OCI-LY7 (cell line): ENCODE results near the gene TYMP. TPM values are rescaled to one million over a fixed set of nuclear protein-coding genes. Genes with fewer than 3 reads are reported as not detected.

Experiments
- Bru-seq: library from RNA; stranded (reverse); fragments of 400-500 nt; gene quantifications from one replicate; lab custom pipeline; 2021; lab: Mats Ljungman, UMichigan
- BruChase-seq, 2 experiments: library from RNA; stranded (reverse); fragments of 400-500 nt; gene quantifications; one replicate each; lab custom pipeline; 2021; lab: Mats Ljungman, UMichigan
- BruUV-seq: library from RNA; stranded (reverse); fragments of 400-500 nt; replicated peaks from 2 replicates; lab custom pipeline; 2021; lab: Mats Ljungman, UMichigan
- CTCF ChIA-PET: fragments of 300-600 bp; sonication (Branson Sonifier 250); formaldehyde crosslinking; loops from one replicate; lab custom pipeline; 2022; ENCODE audit warnings: antibody characterized with exemption; ENCODE audit not compliant: unreplicated experiment; lab: Charles Lee
- POLR2A ChIA-PET: fragments of 300-600 bp; sonication (Branson Sonifier 250); formaldehyde crosslinking; loops from one replicate; lab custom pipeline; 2022; ENCODE audit warnings: antibody characterized with exemption; lab: Charles Lee
- DNase-seq: peaks from one replicate; pipeline ENCODE4 v3.0.0-alpha.2; 2015; ENCODE audit warnings: low spot score
- H2AFZ ChIP-seq: fragments of 200-600 bp; sonication (generic), shearing (Covaris generic); 2 replicates; pipeline ENCODE4 v1.6.1; 2014; ENCODE audit warnings: mild to moderate bottlenecking, antibody characterized with exemption, low read length, moderate library complexity
- H3K27ac ChIP-seq: fragments of 200-600 bp; sonication (generic); 2 replicates; pipeline ENCODE4 v1.5.1; 2014; ENCODE audit warnings: mixed run types, low read depth, mild to moderate bottlenecking, moderate library complexity, low read length, inconsistent platforms; ENCODE audit not compliant: poor library complexity, severe bottlenecking
- H3K36me3 ChIP-seq: fragments of 200-600 bp; sonication (generic); 2 replicates; pipeline ENCODE4 v1.6.1; 2014; ENCODE audit warnings: mild to moderate bottlenecking, antibody characterized with exemption, low read length, moderate library complexity, mixed read lengths; ENCODE audit not compliant: insufficient read depth
- H3K4me1 ChIP-seq: fragments of 200-600 bp; sonication (generic); 2 replicates; pipeline ENCODE4 v1.5.1; 2014; ENCODE audit warnings: mild to moderate bottlenecking, low read length; ENCODE audit not compliant: insufficient read depth, poor library complexity, severe bottlenecking
- H3K4me2 ChIP-seq: fragments of 200-600 bp; sonication (generic); 2 replicates; pipeline ENCODE4 v1.6.1; 2014; ENCODE audit warnings: mild to moderate bottlenecking, low read length
- H3K4me3 ChIP-seq: fragments of 200-600 bp; sonication (generic); 2 replicates; pipeline ENCODE4 v1.5.1; 2014; ENCODE audit warnings: mild to moderate bottlenecking, low read depth, low read length; ENCODE audit not compliant: poor library complexity, severe bottlenecking
- H3K79me2 ChIP-seq: fragments of 200-600 bp; sonication (generic); 2 replicates; pipeline ENCODE4 v1.6.1; 2016; ENCODE audit warnings: low read depth, mild to moderate bottlenecking, low read length, moderate library complexity, mixed read lengths; ENCODE audit not compliant: insufficient read depth
- H3K9me2 ChIP-seq: fragments of 200-600 bp; sonication (generic); 2 replicates; pipeline ENCODE4 v1.6.1; 2016; ENCODE audit warnings: mild to moderate bottlenecking, low read length, mixed read lengths; ENCODE audit not compliant: insufficient read depth
- H3K9me3 ChIP-seq: fragments of 200-600 bp; sonication (generic); 2 replicates; pipeline ENCODE4 v1.6.1; 2014; ENCODE audit warnings: mild to moderate bottlenecking, mixed run types, low read length, mixed read lengths
- H4K20me1 ChIP-seq: fragments of 200-600 bp; sonication (generic); 2 replicates; pipeline ENCODE4 v1.6.1; 2014; ENCODE audit warnings: mild to moderate bottlenecking, antibody characterized with exemption, low read length, moderate library complexity, mixed read lengths; ENCODE audit not compliant: insufficient read depth
- CTCF ChIP-seq: fragments of 200-600 bp; sonication (generic); conservative IDR thresholded peaks from 2 replicates; pipeline ENCODE4 v1.5.1; 2014; ENCODE audit warnings: mild to moderate bottlenecking, antibody characterized with exemption, low read length, moderate library complexity, mixed read lengths
- EZH2phosphoT487 ChIP-seq: fragments of 200-600 bp; sonication (generic); IDR thresholded peaks from 2 replicates; pipeline ENCODE4 v1.6.1; 2018; ENCODE audit warnings: low read depth, borderline replicate concordance, mild to moderate bottlenecking, mixed run types, antibody characterized with exemption, low read length, moderate library complexity, mixed read lengths
- intact Hi-C: fragments of 100-400 bp; cut with micrococcal nuclease; formaldehyde crosslinking; loops from one replicate; pipeline ENCODE4 v1.10.0; 2022; ENCODE audit not compliant: unreplicated experiment
- long read RNA-seq: library from polyadenylated mRNA; stranded (forward); transcript quantifications from one replicate; pipeline ENCODE4 v2.0.0, GENCODE V29; 2022
- total RNA-seq, 2 experiments: library from RNA; depleted of rRNA in 1 of 2; stranded (reverse); fragments of >200 nt in 1 of 2; shearing (Covaris generic) in 1 of 2; gene quantifications; 2 replicates each; pipeline ENCODE4 v1.2.3, GENCODE V29; 2014 to 2022

TYMP gene, protein sequence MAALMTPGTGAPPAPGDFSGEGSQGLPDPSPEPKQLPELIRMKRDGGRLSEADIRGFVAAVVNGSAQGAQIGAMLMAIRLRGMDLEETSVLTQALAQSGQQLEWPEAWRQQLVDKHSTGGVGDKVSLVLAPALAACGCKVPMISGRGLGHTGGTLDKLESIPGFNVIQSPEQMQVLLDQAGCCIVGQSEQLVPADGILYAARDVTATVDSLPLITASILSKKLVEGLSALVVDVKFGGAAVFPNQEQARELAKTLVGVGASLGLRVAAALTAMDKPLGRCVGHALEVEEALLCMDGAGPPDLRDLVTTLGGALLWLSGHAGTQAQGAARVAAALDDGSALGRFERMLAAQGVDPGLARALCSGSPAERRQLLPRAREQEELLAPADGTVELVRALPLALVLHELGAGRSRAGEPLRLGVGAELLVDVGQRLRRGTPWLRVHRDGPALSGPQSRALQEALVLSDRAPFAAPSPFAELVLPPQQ
- total RNA-seq (2014; rRNA removed; shearing (Covaris generic)) (3.9 and 6.3 TPM in 2 replicates), total RNA-seq (2022) (3.8 and 4.0 TPM in 2 replicates), Bru-seq, nascent RNA (percentile 24 among the genes with signal in this experiment), BruChase-seq, experiment 1, labeled RNA remaining after a 6-hour chase (percentile 36 among the genes with signal in this experiment), BruChase-seq, experiment 2, labeled RNA remaining after a 2-hour chase (percentile 37 among the genes with signal in this experiment)
- long read RNA-seq, partial matches to known transcripts = 8 of 50 reads
- long read RNA-seq, other reads (novel, unspliced or antisense) = 38 of 50 reads

DNA sequence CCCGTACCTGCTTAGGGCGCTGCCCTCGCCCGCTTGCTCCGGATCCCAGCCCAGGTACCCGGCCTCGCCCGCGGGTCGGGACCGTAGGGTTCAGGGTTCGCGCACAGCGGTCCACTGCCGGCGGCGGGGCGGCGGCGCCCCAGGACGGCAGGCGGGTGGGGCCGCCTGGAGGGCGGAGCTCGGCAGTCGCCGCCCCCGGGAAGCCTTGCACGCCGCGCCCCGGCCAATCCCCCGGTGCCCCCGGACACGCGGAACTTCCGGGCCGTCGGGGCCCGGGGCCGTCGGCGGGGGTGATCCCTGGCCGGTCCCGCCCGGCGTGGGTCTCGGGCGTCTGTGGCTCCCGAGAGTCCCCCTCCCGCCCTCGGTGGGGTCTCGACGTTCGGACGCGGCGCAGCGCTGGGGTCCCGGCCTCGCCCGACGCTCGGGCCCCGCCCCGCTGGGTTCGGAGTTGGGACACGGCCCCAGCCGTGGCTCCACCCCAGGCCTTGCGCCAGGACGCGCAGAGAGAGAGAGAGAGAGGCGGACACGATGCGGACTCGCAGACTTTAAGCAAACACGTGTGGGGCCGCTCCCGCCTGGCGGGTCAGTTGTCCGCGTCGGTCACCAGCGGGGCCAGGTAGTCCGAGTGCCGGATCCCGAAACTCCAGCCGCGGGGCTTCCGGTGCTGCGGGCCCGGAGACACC is at the start of gene TYMP:
TSS of gene TYMP (minus strand) at position 116 of the 683 bp plus-strand sequence. CDS start 303 bp downstream, outside the sequence.
- peak within 1 kb of the TSS; percentile 53 for H3K27ac ChIP-seq
- TF ChIP-seq EZH2phosphoT487 = no peak
- no peak for TF ChIP-seq CTCF
- no TSS peak for BruUV-seq
- no peaks in the 10 kb centered on the region for H4K20me1 ChIP-seq
- H3K4me2 ChIP-seq = peak within 1 kb of the TSS; percentile 92
- peak within 1 kb of the TSS; percentile 71 for H3K4me3 ChIP-seq
- H3K9me2 ChIP-seq = no peaks in the 10 kb centered on the region
- DNase-seq = peak; percentile 78
- no peaks in the 10 kb centered on the region for H3K79me2 ChIP-seq
- intact Hi-C loops = loop anchor here (2.0 to 5.0 kb wide), 2 partner anchors 53 to 288 kb away; partner anchors contain the start of gene CHKB
- H3K36me3 ChIP-seq = peaks cover under 1% of the 10 kb centered on the region; the same call in 1 of the 2 replicates
- POLR2A ChIA-PET = no interaction called here
- CTCF ChIA-PET = interaction anchor here (1.1 kb wide), 1 partner anchor 10 kb away, joined by 3 read pairs; no protein-coding TSS in a partner anchor
- H3K4me1 ChIP-seq = peaks cover 58% of the 10 kb centered on the region
- H3K9me3 ChIP-seq = no peaks in the 10 kb centered on the region
- H2AFZ ChIP-seq = peak within 1 kb of the TSS; percentile 7; the same call in 1 of the 2 replicates

DNA sequence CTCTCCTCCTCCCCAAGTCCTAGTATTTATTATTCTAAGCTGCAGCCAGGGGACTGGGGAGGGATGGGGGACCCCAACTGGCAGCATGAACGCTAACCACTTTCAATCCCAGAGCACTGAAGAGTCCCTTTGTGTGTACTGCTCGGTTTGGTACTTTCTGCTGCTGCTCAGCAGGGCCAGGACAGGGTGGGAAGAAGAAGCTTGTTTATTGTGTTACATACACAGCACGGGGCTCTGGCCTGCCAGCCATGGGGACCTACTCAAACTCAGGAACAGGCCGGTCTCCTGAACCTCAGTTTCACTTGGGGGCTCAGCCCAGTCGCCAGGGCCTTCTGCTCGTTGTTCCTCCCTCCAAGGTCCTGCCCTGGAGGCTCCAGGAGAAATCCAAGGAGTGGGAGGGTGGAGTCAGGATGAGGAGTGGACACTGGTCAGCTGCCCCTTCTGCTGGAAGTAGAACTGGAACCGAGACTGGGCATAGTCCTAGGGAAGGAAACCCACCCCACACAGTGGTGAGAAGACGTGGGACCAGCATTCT is 49.0 kb upstream of the TYMP start:
- no peak overlapping the region for H3K27ac ChIP-seq
- H3K9me3 ChIP-seq = no peaks in the 10 kb centered on the region
- peaks cover 13% of the 10 kb centered on the region for H3K4me1 ChIP-seq
- ChIA-PET CTCF (no interaction called here), POLR2A (interaction anchor here (0.9 kb wide), 1 partner anchor 40 kb away, joined by 4 read pairs; no protein-coding TSS in a partner anchor)
- no TSS peak for BruUV-seq
- H2AFZ ChIP-seq = no peak overlapping the region
- no peak overlapping the region for H3K4me3 ChIP-seq
- H3K4me2 ChIP-seq = no peak overlapping the region
- H3K79me2 ChIP-seq = peaks cover 19% of the 10 kb centered on the region
- no peaks in the 10 kb centered on the region for H3K9me2 ChIP-seq
- TF ChIP-seq CTCF (no peak), EZH2phosphoT487 (no peak)
- intact Hi-C loops = no loop called here
- DNase-seq = no peak
- H4K20me1 ChIP-seq = 0 out of 2 replicates have a peak, but pooled peaks cover 7% of the 10 kb centered on the region
- H3K36me3 ChIP-seq = peaks cover 72% of the 10 kb centered on the region
